HG02642 (cell line): ENCODE results near the gene PRPF38B.
"Not testable (repeated sequence)": the region's sequence is repeated elsewhere in the genome, so short reads cannot be mapped to it uniquely, and the experiment has no call there.

ENCODE experiments used
- ATAC-seq: cut with Tn5 transposase; IDR thresholded peaks from one replicate; pipeline ENCODE4 v1.9.1; 2021; ENCODE audit warnings: mild to moderate bottlenecking; ENCODE audit not compliant: unreplicated experiment, poor library complexity

PRPF38B gene

GRCh38 chr1:108671143-108671542 lies 21.0 kb upstream of the PRPF38B start:
- ATAC-seq, result no peak

GRCh38 chr1:108678706-108679105 lies 13.4 kb upstream of the PRPF38B start:
- no peak for ATAC-seq

GRCh38 chr1:108679586-108680213 lies 12.4 kb upstream of the PRPF38B start:
- ATAC-seq, result no peak

- not testable (repeated sequence) for ATAC-seq
Observed at GRCh38 chr1:108681701-108682100, 10.4 kb upstream of the PRPF38B start.

GRCh38 chr1:108685529-108685928 lies 6.6 kb upstream of the PRPF38B start:
- ATAC-seq, result no peak

- ATAC-seq, result no peak
Observed at GRCh38 chr1:108686614-108687313, 5.3 kb upstream of the PRPF38B start.

- ATAC-seq, result peak; percentile 2
Observed at GRCh38 chr1:108691128-108691941, 775 bp upstream of the PRPF38B start.

GRCh38 chr1:108692724-108693655 lies 880 bp downstream of the PRPF38B start:
- ATAC-seq, result peak; percentile 54

GRCh38 chr1:108695535-108695934 lies 3.4 kb downstream of the PRPF38B start:
- no peak for ATAC-seq

GRCh38 chr1:108699375-108700332 lies 7.5 kb downstream of the PRPF38B start:
- ATAC-seq, result no peak

- no peak for ATAC-seq
Observed at GRCh38 chr1:108701176-108701849, 9.2 kb downstream of the PRPF38B start.

- not testable (repeated sequence) for ATAC-seq
Observed at GRCh38 chr1:108702109-108702508, 10.0 kb downstream of the PRPF38B start.

- ATAC-seq, result no peak
Observed at GRCh38 chr1:108703939-108704338, 11.8 kb downstream of the PRPF38B start.

- no peak for ATAC-seq
Observed at GRCh38 chr1:108704496-108704895, 12.4 kb downstream of the PRPF38B start.

- no peak for ATAC-seq
Observed at GRCh38 chr1:108706643-108707042, 14.5 kb downstream of the PRPF38B start.

GRCh38 chr1:108708691-108709660 lies 16.9 kb downstream of the PRPF38B start:
- peak; percentile 64 for ATAC-seq

GRCh38 chr1:108712606-108713150 lies 20.6 kb downstream of the PRPF38B start, which contains the start of gene FNDC7:
FNDC7 (plus strand) TSS chr1:108712908; CDS start chr1:108712934, 26 bp downstream.
- ATAC-seq, result no peak
